ENCODE results near the gene SPATA33. TPM values are rescaled to one million over a fixed set of nuclear protein-coding genes. Genes with fewer than 3 reads are reported as not detected.

Gene SPATA33
- total and polyA plus RNA-seq, 10 of the 15 experiments (the other 5 are each of a cell fraction or from before 2014, with no cell fraction given) = 1.1 to 15.8 (median 7.6) TPM

GRCh38 chr16:89651584-89651983 lies 6.1 kb upstream of the SPATA33 start (continued):
- no peak for TF ChIP-seq RELB (IDR thresholded peaks at IDR 0.05; ENCODE audit: low read depth)
- TF ChIP-seq GATAD2B (conservative IDR thresholded peaks at IDR 0.05; ENCODE audit: low read depth) = no peak
- no peak for TF ChIP-seq KLF5 (IDR thresholded peaks at IDR 0.05; ENCODE audit: partially characterized antibody)
- TF ChIP-seq POLR2A (IDR thresholded peaks at IDR 0.05; ENCODE audit: low read depth, low read length) = no peak
- TF ChIP-seq SMC3 (IDR thresholded peaks at IDR 0.05; ENCODE audit: borderline replicate concordance, low read length) = no peak

GRCh38 chr16:89653656-89654295 lies 3.9 kb upstream of the SPATA33 start:
- no peaks in the 10 kb centered on the region for H3K9me3 ChIP-seq (replicated peaks; ENCODE audit: control insufficient read depth, insufficient read depth, low read length)
- no peak overlapping the region for H3K4me2 ChIP-seq (ENCODE audit: control insufficient read depth, insufficient read depth)
- no peak for ATAC-seq
- SMC1A ChIA-PET (ENCODE audit: uncharacterized antibody, unreplicated experiment) = no interaction called here
- H3K36me3 ChIP-seq (ENCODE audit: control insufficient read depth in 2 of 2, insufficient read depth in 2 of 2, low read length in 1 of 2) = peaks cover 2 to 9% of the 10 kb centered on the region in 2 experiments; a peak in 3 of 4 replicates
- H3K27ac ChIP-seq (ENCODE audit: control insufficient read depth, insufficient read depth) = no peak overlapping the region
- POLR2A ChIA-PET = interaction anchor here (0.5 to 0.7 kb wide), 2 partner anchors 51 to 59 kb away, joined by 5 to 7 read pairs; no protein-coding TSS in a partner anchor
- 85% methylated on average over 10 of the region's 10 CpGs for WGBS (ENCODE audit: insufficient coverage, insufficient replicate concordance, low lambda C conversion rate, missing lambda C conversion rate)
- H2AFZ ChIP-seq (ENCODE audit: control insufficient read depth, low read depth, low read length) = no peak overlapping the region
- H3K4me3 ChIP-seq = no peak overlapping the region
- RAD21 ChIA-PET (ENCODE audit: unreplicated experiment) = interaction anchor here (1.0 kb wide), 1 partner anchor 46 kb away, joined by 4 read pairs; no protein-coding TSS in a partner anchor
- no peaks in the 10 kb centered on the region for H3K27me3 ChIP-seq (replicated peaks in 1 of 2; ENCODE audit: control insufficient read depth in 2 of 2, insufficient read depth in 2 of 2, low read length in 1 of 2)
- no peaks in the 10 kb centered on the region for H4K20me1 ChIP-seq (ENCODE audit: control insufficient read depth, insufficient read depth)
- H3K4me1 ChIP-seq (ENCODE audit: control insufficient read depth, insufficient read depth, low read length) = peaks cover 8% of the 10 kb centered on the region
- in situ Hi-C loops (cut with MboI) (no loop called here), intact Hi-C loops (cut with micrococcal nuclease; ENCODE audit: unreplicated experiment) (no loop called here)
- CTCF ChIA-PET = interaction anchor here (0.5 to 0.6 kb wide), 3 partner anchors 17 to 244 kb away, joined by 3 read pairs; no protein-coding TSS in a partner anchor
- DNase-seq (ENCODE audit: low read depth, low spot score) = no peak
- no peak for FAIRE-seq
- H3K9ac ChIP-seq (ENCODE audit: control insufficient read depth, insufficient read depth, low read length) = no peak overlapping the region
- TSS peak; percentile 47 for BruUV-seq (replicated peaks)
- peaks cover 46% of the 10 kb centered on the region for H3K79me2 ChIP-seq (ENCODE audit: control insufficient read depth, insufficient read depth, low read length)
- no peak for TF ChIP-seq NFYB (IDR thresholded peaks at IDR 0.05; ENCODE audit: insufficient read depth, low read depth, low read length)
- no peak for TF ChIP-seq BHLHE40 (IDR thresholded peaks at IDR 0.05; ENCODE audit: borderline replicate concordance in 1 of 2, low read depth in 2 of 2, low read length in 1 of 2)
- no peak for TF ChIP-seq BACH1 (IDR thresholded peaks at IDR 0.05; ENCODE audit: borderline replicate concordance)
- no peak for TF ChIP-seq EP300 (IDR thresholded peaks at IDR 0.05; ENCODE audit: borderline replicate concordance in 1 of 2, control insufficient read depth in 1 of 2, low read depth in 2 of 2, low read length in 2 of 2)
- no peak for TF ChIP-seq ELK1 (IDR thresholded peaks at IDR 0.05; ENCODE audit: low read depth, low read length)
- no peak for TF ChIP-seq ZNF274 (IDR thresholded peaks at IDR 0.05; ENCODE audit: insufficient read depth, insufficient read length)
- no peak for TF ChIP-seq SREBF2 (IDR thresholded peaks at IDR 0.05; ENCODE audit: low read length)
- TF ChIP-seq KLF5 (IDR thresholded peaks at IDR 0.05; ENCODE audit: partially characterized antibody) = no peak
- no peak for TF ChIP-seq PBX3 (IDR thresholded peaks at IDR 0.05; ENCODE audit: insufficient replicate concordance, low read depth, low read length)
- no peak for TF ChIP-seq MLLT1 (IDR thresholded peaks at IDR 0.05)
- no peak for TF ChIP-seq POLR2AphosphoS2 (IDR thresholded peaks at IDR 0.05; ENCODE audit: low read depth, low read length)
- TF ChIP-seq NR2F1 (conservative IDR thresholded peaks at IDR 0.05) = no peak

Measured in GM12878 (cell line).